Stimulated activated CD4-positive, alpha-beta T cell treated with anti-CD3 and anti-CD28 coated beads, Interleukin-12 subunit alpha, Interleukin-12 subunit beta, amount 100 ng/mL, for 48 hours (primary cell): ENCODE measurements around the gene MAN1A1.

ENCODE experiments used
- DNase-seq, 3 donors: peaks; one replicate each; pipeline ENCODE4 v3.0.0-alpha.2; 2020; ENCODE audit warnings: low read depth in 2 of 3, low spot score in 1 of 3

Gene MAN1A1

DNA sequence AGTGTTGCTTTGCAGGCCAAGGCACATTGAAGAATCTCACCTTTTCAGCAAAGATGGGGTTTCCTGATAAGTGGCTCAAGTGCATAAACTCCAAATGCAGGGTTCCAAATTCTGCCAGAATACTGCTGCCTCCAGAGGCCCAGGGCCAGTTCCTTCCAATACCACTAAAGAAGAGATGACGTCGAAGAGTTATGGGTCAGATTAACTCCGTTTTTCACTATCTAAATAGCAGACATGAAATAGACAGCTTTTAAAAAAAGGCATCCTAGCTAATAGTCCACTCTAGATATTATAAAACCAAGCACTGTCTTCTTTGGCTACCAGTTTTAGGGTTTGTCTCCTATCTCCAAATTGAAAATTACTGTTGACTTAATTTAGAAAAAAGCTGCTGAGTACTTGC, 144.8 kb downstream of the MAN1A1 start:
- no peak for DNase-seq

DNA sequence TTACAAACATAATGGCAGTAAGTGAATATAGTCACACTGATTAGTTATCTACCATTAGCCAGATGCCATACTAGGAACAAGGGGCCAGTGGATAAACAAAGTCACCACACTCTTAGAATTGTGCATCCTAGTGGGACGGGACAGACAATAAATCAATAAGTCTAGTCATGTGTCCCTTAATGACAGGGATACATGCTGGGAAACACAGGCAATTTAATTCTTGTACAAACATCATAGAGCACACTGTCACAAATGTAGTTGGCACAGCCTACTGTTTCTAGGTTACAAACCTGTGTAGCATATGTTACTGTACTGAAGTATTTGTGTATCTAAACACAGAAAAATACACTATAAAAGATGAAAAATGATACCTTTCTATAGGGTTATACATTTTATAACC, 148.1 kb downstream of the MAN1A1 start:
- DNase-seq, result no peak

DNA sequence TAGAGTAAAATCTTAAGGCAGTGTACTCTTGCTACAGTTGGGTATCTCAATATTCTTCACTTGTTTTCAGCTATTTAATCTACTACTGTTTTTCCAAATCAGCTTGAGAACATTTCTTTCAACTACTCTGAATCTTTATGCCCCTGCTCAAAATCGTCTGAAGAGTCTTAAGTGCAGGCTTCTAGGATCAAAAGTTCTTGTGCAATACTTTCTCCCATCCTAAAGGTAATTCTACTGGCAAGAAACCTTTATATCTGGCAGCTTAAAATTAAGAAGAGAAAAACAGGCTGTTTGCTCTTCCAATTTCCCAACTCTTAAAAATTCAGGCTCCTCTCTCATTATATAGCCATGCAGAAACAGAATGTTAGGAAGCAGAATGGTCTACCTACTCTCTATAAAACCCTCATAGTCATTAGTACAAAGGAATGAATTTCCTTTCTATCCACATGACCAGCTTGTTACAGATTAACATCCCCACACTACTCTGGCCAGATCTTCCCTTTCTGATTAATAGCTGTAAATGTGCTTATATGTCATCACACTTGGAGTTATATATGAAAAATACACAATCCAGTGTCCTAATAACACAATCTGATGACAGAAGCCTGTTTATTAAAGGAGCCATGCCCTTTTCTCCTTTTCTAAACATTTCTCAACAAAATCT, 148.9 kb downstream of the MAN1A1 start:
- no peak for DNase-seq

DNA sequence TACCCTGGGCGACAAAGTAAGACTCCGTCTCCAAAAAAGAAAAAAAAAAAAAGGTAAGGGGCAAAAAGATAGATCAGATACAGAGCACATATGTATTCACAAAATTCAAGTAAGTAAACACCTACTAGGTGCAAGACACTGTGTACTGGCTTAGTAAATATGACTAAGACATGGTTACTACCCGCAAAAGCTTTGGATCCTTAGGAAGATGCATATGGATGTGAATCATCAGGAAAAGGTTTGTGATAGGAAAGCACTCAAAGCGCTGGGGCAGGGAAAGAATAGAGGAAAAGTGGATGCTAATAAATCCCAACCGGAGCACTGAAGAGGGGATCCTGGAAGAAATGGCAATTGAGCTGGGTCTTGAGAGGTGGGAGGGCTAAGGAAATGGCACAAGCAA, 152.3 kb downstream of the MAN1A1 start:
- no peak for DNase-seq

DNA sequence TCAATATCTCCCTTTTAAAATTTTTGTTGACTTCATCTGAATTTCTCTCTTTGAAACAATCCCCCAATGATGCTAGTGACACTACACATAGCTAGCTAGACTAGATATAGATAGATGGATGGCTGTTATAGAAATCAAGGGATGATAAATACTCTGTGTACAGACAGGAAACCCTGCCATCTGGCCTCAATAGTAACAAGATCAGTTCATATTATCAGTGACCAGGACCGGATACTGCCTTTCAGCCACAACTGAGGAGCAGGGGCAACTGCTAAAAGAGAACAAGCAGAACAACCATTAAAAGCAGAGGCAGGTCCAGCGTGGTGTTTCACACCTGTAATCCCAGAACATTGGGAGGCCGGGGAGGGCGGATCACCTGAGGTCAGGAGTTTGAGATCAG, 152.8 kb downstream of the MAN1A1 start:
- DNase-seq, result no peak

DNA sequence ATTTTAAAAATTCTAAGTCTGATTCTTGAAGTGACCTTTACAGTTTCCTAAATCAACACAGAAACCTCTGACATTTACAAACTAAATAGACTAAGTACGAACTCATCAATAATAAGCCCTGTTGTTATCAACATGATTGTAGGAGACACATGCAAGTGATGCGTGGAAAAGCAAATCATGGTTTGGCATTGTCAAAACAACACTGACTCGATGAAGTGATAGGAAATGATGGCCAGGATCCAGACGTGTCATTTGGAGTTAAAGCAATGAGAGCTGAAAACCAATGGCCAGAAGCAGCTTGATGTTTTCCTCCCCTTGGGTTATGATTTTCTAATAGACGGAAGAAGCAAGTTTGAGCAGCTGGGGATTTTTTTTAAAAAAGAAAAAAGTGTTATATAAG, 153.7 kb downstream of the MAN1A1 start:
- no peak for DNase-seq

DNA sequence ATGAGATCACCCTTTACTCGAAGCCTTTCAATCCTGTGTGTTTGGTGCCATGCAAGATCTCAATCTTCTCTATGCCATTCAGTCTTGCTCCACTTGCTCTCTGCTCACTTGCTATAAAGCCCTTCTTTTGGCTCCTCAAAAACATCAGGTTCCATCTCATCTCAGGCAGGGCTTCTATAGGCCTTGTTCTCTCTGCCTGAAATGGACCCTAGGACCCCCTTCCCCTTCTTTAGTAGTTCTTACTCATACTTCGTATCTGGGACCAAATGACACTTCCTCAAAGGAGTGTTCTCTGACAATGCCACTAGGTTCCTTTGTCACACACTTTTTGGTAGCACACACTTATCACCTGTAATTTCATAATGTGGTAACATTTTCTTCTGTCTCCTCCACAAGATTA, 154.4 kb downstream of the MAN1A1 start:
- DNase-seq, result no peak

DNA sequence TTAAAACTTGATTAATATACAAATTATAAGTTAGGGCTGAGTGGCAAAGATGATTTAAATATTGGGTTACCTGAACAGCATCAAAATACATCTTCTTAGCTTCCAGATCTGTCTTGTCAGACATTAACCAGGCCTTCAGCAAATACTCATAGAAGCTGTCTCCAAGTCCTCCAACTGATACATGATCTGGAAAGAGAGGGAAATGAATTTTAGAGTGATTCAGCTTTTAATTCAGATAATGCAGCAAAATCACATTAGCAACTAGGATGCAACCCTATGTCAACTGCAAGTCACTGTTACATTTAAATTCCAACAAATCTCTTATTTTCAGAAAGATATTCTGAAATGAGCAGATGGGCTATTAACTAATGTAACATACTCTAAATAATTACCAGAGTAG, 155.9 kb downstream of the MAN1A1 start:
- DNase-seq, result no peak

DNA sequence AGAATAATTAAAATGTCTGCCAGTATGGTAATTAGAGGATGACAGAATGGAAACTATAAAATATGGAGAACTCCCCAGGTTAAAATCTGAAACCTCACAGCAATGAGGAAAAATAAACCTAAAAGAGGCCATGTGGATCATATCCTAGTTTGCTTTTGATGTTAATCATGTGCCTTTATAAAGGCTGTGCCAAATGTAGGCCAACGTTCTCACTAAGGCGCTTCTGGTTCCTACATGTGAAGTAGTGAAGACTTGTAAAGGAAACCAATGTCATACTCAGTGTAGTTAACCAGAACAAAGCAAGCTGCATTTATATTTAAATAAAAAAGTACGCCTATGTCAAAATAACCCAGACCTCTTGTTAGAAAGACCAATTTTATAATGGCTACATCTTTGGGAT, 157.4 kb downstream of the MAN1A1 start:
- DNase-seq, result no peak

DNA sequence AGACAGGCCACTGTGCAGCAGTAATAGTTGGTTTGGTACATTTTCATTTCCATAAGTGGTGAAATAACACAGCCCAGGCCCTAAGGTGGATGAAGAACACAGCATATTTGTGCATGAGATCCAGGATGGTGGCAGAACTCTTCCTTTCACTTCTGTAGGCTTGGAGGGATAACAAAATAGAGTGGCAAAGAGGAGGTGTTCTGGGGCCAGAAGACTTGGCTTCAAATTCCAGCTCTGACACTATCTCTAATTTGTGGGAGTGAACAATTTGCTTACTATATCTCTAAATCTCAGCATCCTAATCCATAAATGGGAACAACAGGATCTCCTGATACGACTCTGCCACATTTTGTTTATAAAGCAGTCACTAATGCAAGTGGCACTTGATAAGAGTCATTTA, 159.4 kb downstream of the MAN1A1 start:
- DNase-seq, result no peak

DNA sequence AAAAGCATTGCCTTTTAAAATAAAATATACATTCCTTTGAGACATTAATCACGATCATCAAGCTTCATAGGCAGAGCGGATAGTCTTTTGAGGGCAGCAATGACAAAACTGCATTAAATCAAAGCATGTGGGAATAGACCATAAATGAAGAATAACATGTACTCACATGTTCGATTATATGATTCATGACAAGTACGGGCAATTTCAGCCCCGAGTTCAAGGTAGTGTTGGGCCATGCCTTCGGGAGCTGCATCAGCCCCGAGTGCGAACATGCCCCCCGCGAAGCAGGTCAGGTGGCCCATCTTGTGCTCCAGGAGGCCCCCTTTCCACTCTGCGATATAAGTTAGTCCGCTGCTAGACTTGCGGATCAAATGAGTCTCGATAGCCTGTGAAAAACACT, 160.1 kb downstream of the MAN1A1 start:
- DNase-seq, result no peak

DNA sequence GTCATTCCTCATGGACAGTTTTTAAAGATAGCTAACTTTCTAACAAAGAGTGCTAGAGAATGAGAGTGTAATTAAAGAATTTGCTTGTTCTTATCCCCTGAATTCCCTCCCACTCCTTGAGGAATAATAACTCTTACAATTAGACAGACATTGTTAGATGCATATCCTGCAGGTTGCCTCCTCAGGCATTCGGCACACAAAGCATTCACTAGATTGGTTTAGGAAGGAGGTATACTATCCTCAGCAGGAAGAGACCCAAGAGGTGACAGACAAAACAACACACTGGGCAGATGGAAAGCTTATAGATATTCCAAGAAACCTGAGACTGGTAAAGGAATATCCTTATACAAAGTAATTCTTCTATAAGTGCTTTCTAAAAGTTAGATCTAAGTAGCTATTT, 162.0 kb downstream of the MAN1A1 start:
- DNase-seq, result no peak

DNA sequence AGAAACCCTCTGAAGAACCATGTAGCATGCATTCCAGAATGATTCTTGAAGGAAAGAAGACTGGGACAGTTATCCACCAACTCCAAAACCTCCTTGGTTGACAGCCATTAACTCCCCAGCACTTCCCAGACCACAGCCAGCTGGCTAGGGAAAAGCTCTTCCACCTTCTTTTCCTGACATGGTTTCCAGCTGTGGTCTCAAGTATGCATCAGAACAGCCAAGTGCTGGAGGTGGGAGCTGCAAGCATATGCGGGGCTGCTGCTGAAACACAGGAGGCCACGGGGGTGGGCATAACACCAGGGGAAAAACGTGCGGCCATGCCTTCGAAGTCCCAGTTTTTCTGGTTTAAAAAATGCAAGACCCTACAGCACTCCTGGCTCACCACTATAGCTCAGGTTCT, 163.1 kb downstream of the MAN1A1 start:
- DNase-seq, result no peak

DNA sequence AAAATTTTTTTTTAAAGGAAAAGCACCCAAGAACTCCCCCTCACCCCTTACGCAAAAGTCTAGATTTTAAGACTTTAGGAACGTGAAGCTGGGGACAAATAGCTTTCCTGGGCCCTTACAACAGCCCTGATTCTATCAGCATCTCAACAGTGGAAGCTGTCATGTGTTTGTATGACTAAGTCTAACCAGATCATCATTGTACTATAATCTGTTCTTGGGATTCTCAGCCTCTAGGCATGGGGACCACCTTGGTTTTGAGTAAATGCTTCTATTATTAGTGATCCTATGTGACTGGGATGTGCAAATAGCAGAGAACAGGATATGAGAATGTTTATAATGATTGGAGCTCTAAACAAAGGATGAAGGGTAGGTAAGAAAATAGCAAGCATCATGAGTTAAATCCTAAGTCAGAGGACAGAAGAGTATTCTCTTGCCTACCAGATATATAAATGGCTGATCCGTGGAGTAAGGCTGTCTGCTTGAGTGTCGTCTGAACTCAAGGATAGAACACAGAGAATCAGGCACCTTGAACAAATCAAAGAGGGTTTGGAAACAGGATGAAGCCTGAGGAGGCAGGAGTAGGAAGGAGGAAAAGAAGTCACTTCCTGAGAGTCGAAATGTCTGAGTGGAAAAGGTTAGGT, 165.4 kb downstream of the MAN1A1 start:
- no peak for DNase-seq

DNA sequence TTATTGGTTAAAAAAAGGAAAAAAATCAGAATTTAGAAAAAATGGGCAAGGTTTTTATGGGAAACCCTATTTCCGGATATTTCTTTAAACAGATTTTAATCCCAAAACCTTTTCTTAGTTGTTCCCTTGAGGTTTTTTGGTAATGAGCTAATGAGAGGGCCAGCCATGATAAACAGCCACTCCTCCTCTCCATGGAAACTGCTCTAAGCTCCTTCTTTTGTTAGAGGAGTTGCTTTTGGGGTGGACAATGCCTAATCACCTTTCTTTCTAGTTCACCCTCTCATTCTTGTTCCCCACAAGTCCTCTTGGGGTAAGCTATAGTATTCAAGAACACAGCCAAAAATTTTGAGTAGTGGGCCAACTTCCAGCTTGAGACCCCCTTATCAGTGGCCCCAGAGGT, 166.1 kb downstream of the MAN1A1 start:
- no peak for DNase-seq

DNA sequence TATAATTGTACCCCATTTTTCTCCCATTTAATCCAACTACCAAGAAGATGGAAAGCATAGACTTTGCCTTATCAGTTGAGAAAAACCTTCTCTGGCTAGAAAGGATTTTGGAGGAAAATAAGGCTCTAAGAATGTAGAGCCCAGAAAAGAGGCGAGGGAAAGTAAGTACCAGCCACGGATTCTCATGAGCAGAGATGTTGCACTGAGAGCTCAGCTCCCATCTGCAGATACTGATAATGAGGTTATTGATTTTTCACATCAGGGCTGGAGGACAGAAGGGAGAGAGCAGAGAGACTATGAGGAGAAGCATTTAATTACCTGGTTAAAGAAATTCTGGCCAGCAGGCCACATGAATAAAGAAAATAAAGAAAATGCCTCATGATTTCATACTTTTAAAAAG, 166.7 kb downstream of the MAN1A1 start:
- DNase-seq, result no peak

DNA sequence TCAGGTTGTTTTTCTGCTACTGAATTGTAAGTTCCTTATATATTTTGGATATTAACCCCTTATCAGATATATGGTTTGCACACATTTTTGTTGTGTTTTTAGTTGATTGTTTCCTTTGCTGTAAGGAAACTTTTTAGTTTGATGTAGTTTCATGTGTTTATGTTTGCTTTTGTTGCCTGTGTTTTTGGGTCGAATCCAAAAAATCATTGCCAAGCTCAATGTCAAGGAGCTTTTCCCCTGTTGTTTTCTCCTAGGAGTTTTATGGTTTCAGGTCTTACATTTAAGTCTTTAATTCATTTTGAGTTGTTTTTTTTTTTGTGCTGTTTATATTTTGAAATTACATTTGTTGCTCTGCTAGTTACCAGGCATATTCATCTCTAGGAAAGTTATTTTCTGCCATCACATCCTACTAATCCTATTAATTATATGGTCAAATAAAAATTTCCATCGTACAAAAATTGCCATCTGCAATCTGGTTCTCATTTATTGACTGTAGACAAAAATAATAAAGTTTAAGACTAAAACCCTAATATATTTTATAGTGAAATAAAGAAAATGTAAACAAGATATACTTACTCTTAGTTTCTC, 167.3 kb downstream of the MAN1A1 start:
- DNase-seq, result no peak

DNA sequence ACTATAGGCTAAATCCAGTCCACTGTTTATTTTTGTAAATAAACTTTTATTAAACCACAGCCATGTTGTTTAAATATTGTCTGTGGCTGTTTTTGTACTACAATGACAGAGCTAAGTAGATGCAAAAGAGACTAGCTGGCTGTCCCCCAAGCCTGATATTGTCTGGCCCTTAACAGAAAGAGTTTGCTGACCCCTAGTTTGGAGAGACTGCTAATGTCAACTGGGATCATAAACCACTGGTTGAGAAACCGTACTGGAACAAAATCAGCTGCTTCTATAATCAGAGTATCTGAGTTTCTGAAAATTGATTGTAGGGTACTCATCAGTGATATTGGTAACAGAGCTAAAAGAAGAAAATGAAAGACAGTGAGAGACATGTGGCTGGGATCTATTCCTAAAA, 168.5 kb downstream of the MAN1A1 start:
- no peak for DNase-seq

DNA sequence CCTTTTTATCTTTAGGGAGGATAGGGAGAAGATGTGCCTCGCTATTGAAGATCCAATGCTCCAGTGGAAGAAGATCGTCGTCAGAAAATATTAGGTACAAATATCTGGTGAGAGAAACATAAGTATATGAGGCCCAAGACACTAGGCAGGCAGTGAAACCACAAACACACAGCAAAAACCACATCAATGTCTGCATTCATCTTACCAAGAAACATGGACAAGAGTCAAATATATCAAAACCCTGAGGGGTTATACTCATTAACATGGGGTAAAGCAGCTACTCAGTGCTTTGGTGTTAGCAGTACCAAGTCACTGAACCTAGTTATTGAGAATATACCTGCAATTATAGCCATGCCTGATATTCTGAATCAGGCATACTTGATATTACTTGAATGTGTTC, 169.7 kb downstream of the MAN1A1 start:
- DNase-seq, result no peak

DNA sequence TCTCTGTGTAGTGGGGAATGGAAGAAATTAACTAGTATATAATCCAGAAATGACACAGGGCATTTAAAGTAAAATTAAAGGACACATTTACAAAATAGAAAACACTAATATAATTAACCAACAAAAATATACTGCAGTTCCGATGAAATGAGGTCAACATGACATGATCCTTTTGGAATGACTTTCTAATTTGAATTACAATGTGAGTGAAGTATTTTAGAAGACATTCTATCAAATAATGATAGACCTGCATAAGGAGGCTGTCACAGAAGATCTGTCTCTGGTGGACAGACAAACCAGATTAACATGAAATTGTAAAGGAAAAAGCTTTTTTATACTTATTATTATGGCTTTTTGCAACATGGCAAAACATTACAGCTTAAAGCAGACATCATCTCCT, 170.5 kb downstream of the MAN1A1 start:
- DNase-seq, result no peak

DNA sequence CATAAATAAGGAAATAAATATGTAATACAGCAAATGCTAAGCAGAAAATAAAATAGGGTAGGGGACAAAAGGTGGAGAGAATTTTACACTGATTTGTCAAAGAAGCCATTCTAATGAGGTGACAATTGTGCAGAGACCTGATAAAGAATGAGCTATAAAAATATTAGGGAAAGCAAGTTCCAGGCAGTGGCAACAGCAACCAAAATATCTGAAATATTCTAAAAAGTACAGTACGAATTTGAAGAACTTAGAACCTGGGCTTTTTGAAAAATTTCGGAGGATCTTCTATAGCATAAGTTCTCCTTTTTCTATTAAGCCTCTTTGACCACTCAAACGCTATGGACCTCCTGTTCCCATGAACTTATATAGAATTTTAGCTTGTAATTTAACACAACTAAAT, 173.1 kb downstream of the MAN1A1 start:
- no peak for DNase-seq

DNA sequence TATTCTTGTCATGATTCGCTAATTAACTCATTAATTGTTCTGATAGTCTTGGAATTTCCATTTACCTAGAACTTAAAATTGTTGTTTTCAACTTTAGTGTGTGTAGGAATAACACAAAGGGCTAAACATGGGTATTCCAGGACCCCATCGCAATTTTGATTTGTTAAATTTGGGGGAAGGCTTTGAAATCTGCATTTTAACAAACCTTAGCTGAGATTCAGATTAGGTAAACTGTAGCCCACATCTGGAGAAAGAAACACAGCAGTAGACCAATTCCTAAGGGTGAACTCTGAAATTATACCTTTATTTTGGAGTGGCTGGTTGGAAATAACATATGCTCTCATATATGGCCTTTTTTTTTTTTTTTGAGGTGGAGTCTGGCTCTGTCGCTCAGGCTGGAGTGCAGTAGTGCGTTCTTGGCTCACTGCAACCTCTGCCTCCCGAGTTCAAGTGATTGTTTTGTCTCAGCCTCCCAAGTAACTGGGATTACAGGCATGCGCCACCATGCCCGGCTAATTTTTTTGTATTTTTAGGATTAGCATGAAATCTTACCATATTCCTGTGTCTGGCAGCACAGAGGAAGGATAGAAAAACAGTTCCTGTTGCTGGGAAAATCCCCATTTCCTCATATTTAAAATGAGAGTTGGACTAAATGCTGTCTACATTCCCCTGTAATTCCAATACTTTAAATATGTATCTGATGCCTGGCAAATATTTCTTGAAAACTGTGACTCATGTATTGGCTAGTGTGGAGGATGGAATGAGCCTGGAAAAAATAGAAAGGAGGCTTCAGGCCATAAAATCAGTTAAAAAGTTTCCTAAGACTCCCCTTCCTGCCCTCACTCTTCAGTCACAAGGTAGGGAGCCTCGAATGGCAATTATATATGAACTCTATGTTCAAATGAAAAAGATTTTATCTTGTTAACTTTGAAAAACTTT, 174.4 kb downstream of the MAN1A1 start:
- no peak for DNase-seq
